ENCODE results near the gene HADHA.

DNA sequence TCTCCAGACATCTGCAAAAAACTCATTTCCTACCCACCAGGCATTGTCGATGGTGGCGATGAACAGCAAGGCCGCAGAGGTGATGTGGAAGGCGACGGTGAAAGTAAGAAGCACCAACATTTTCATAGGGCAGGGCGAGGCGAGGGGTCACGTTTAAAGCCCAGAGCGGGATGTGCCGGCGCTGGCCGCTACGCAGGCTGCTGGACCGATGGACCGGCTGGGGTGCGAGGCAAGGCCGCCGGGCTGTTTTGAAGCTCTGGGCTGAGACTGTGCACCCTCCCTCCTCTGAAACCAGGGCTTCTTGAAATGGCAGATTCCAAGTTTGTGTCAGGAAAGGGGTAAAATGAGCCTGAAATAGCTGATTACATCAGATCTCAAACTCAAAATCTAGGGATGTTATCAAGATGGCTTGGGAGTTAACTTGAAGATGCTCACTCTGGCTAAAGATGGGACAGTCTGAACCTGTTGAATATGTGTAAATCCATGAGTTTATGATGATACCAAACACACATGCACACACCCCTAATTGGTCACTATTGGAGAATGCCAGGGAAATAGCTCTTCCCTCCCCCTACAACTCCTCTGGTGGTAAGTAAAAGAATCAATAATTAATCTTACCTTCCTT, 103.2 kb downstream of the HADHA start:
- TF ChIP-seq EP300 (IDR thresholded peaks at IDR 0.05) (no peak), POLR2A (IDR thresholded peaks at IDR 0.05) (no peak), POLR2AphosphoS5 (IDR thresholded peaks at IDR 0.05) (no peak)
- TF ChIP-seq, protein P1, sequence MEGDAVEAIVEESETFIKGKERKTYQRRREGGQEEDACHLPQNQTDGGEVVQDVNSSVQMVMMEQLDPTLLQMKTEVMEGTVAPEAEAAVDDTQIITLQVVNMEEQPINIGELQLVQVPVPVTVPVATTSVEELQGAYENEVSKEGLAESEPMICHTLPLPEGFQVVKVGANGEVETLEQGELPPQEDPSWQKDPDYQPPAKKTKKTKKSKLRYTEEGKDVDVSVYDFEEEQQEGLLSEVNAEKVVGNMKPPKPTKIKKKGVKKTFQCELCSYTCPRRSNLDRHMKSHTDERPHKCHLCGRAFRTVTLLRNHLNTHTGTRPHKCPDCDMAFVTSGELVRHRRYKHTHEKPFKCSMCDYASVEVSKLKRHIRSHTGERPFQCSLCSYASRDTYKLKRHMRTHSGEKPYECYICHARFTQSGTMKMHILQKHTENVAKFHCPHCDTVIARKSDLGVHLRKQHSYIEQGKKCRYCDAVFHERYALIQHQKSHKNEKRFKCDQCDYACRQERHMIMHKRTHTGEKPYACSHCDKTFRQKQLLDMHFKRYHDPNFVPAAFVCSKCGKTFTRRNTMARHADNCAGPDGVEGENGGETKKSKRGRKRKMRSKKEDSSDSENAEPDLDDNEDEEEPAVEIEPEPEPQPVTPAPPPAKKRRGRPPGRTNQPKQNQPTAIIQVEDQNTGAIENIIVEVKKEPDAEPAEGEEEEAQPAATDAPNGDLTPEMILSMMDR (IDR thresholded peaks at IDR 0.05) = no peak

Data from upper lobe of left lung (tissue), 4 donors.